ENCODE measurements around the gene NIP7.

GRCh38 chr16:69326172-69326873 lies 13.2 kb upstream of the NIP7 start:
- TF ChIP-seq CREB1 (CRISPR knock-in tag; IDR thresholded peaks at IDR 0.05; ENCODE audit: low read depth) (no peak), EZH2 (IDR thresholded peaks at IDR 0.05; ENCODE audit: low read depth, unreplicated experiment) (no peak), CTCF (conservative IDR thresholded peaks at IDR 0.05; ENCODE audit: low read depth in 2 of 2) (no peak), ZNF331 (CRISPR knock-in tag; IDR thresholded peaks at IDR 0.05; ENCODE audit: low read depth) (no peak), POLR2AphosphoS5 (IDR thresholded peaks at IDR 0.05; ENCODE audit: low read depth) (no peak), EZH2phosphoT487 (IDR thresholded peaks at IDR 0.05; ENCODE audit: unreplicated experiment) (no peak), ZNF114 (CRISPR knock-in tag; IDR thresholded peaks at IDR 0.05) (no peak), NANOG (IDR thresholded peaks at IDR 0.05; ENCODE audit: borderline replicate concordance) (no peak), STAT1 (IDR thresholded peaks at IDR 0.05; ENCODE audit: unreplicated experiment) (no peak)
- TF ChIP-seq, protein P1, sequence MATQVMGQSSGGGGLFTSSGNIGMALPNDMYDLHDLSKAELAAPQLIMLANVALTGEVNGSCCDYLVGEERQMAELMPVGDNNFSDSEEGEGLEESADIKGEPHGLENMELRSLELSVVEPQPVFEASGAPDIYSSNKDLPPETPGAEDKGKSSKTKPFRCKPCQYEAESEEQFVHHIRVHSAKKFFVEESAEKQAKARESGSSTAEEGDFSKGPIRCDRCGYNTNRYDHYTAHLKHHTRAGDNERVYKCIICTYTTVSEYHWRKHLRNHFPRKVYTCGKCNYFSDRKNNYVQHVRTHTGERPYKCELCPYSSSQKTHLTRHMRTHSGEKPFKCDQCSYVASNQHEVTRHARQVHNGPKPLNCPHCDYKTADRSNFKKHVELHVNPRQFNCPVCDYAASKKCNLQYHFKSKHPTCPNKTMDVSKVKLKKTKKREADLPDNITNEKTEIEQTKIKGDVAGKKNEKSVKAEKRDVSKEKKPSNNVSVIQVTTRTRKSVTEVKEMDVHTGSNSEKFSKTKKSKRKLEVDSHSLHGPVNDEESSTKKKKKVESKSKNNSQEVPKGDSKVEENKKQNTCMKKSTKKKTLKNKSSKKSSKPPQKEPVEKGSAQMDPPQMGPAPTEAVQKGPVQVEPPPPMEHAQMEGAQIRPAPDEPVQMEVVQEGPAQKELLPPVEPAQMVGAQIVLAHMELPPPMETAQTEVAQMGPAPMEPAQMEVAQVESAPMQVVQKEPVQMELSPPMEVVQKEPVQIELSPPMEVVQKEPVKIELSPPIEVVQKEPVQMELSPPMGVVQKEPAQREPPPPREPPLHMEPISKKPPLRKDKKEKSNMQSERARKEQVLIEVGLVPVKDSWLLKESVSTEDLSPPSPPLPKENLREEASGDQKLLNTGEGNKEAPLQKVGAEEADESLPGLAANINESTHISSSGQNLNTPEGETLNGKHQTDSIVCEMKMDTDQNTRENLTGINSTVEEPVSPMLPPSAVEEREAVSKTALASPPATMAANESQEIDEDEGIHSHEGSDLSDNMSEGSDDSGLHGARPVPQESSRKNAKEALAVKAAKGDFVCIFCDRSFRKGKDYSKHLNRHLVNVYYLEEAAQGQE (IDR thresholded peaks at IDR 0.05; ENCODE audit: unreplicated experiment), result no peak
